PC-9 (cell line): ENCODE measurements around the gene TMOD1.

Source experiments
- EZH2 ChIP-seq: fragments of 200-600 bp; sonication (generic); IDR thresholded peaks from 2 replicates; pipeline ENCODE4 v1.8.0; 2017; ENCODE audit warnings: antibody characterized with exemption, low read depth
- TF ChIP-seq, protein P1 (sequence below): fragments of 200-600 bp; sonication (generic); conservative IDR thresholded peaks from 2 replicates; pipeline ENCODE4 v1.6.1; 2017; ENCODE audit warnings: mixed run types, antibody characterized with exemption, mild to moderate bottlenecking, moderate library complexity

DNA sequence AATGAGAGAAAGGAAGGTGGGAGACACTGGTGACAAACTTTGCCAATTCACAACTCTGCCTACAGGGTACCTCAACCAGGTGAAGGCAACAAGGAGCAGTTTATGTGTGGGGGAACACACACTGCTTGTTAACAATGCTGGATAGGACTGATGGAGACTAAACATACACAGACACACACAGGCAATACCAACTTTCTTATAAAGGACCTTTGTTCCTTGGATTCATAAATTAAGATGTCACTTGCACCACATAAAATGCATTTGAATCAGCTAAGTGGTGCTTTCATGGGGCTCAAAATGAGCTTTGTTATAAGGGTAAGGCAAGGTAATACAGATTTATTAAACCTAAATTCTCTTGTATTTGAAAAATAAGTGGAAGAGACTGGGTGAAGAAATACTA lies 127.7 kb downstream of the TMOD1 start:
- TF ChIP-seq, protein P1, sequence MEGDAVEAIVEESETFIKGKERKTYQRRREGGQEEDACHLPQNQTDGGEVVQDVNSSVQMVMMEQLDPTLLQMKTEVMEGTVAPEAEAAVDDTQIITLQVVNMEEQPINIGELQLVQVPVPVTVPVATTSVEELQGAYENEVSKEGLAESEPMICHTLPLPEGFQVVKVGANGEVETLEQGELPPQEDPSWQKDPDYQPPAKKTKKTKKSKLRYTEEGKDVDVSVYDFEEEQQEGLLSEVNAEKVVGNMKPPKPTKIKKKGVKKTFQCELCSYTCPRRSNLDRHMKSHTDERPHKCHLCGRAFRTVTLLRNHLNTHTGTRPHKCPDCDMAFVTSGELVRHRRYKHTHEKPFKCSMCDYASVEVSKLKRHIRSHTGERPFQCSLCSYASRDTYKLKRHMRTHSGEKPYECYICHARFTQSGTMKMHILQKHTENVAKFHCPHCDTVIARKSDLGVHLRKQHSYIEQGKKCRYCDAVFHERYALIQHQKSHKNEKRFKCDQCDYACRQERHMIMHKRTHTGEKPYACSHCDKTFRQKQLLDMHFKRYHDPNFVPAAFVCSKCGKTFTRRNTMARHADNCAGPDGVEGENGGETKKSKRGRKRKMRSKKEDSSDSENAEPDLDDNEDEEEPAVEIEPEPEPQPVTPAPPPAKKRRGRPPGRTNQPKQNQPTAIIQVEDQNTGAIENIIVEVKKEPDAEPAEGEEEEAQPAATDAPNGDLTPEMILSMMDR = no peak
- no peak for TF ChIP-seq EZH2
